SHP77 (cell line): ENCODE results near the gene IFNK.

Experiments
- DNase-seq, 2 experiments: peaks; one replicate each; lab custom pipeline; 2025; lab: John Stamatoyannopoulos, UW

IFNK gene

GRCh38 chr9:27573634-27574590, 49.8 kb downstream of the IFNK start:
- DNase-seq = peak; percentile 98 to 99
